Measurements from ENCODE around the gene TBCEL.

- no peak for TF ChIP-seq EZH2 (IDR thresholded peaks at IDR 0.05; ENCODE audit: low read length)
- TF ChIP-seq CTCF (optimal IDR thresholded peaks at IDR 0.05 in 1 of 3, IDR thresholded peaks at IDR 0.05 in 1 of 3, conservative IDR thresholded peaks at IDR 0.05 in 1 of 3; ENCODE audit: extremely low read depth in 1 of 3, insufficient read depth in 2 of 3, low read length in 3 of 3), result no peak
These were observed 8.6 kb downstream of the TBCEL start for GRCh38 chr11:121032546-121032945.

All from keratinocyte (primary cell).